ENCODE results near the gene TMEM130.

TMEM130 gene

GRCh38 chr7:98841179-98841997, 28.4 kb downstream of the TMEM130 start:
- no peak overlapping the region for H3K4me3 ChIP-seq (ENCODE audit: low read depth, low read length)
- no peaks in the 10 kb centered on the region for H3K4me1 ChIP-seq
- no peaks in the 10 kb centered on the region for H3K27me3 ChIP-seq
- TF ChIP-seq CTCF (IDR thresholded peaks at IDR 0.05; ENCODE audit: low read depth, low read length), result peak; percentile 96
- peak; percentile 59 for DNase-seq
- no peaks in the 10 kb centered on the region for H3K9me3 ChIP-seq
- H3K36me3 ChIP-seq, result no peaks in the 10 kb centered on the region

GRCh38 chr7:98840722-98841121, 29.1 kb downstream of the TMEM130 start:
- Histone ChIP-seq H3K9me3 (no peaks in the 10 kb centered on the region), H3K27me3 (no peaks in the 10 kb centered on the region), H3K36me3 (no peaks in the 10 kb centered on the region), H3K4me1 (no peaks in the 10 kb centered on the region), H3K4me3 (ENCODE audit: low read depth, low read length) (no peak overlapping the region)
- TF ChIP-seq CTCF (IDR thresholded peaks at IDR 0.05; ENCODE audit: low read depth, low read length), result no peak
- DNase-seq, result no peak

GRCh38 chr7:98840096-98840495, 29.7 kb downstream of the TMEM130 start:
- TF ChIP-seq CTCF (IDR thresholded peaks at IDR 0.05; ENCODE audit: low read depth, low read length), result no peak
- Histone ChIP-seq H3K4me1 (no peaks in the 10 kb centered on the region), H3K36me3 (no peaks in the 10 kb centered on the region), H3K4me3 (ENCODE audit: low read depth, low read length) (no peak overlapping the region), H3K9me3 (no peaks in the 10 kb centered on the region), H3K27me3 (no peaks in the 10 kb centered on the region)
- no peak for DNase-seq

GRCh38 chr7:98837630-98837972, 32.2 kb downstream of the TMEM130 start:
- Histone ChIP-seq H3K4me1 (no peaks in the 10 kb centered on the region), H3K9me3 (no peaks in the 10 kb centered on the region), H3K27me3 (no peaks in the 10 kb centered on the region), H3K4me3 (ENCODE audit: low read depth, low read length) (no peak overlapping the region), H3K36me3 (no peaks in the 10 kb centered on the region)
- no peak for DNase-seq
- TF ChIP-seq CTCF (IDR thresholded peaks at IDR 0.05; ENCODE audit: low read depth, low read length), result no peak

GRCh38 chr7:98836811-98837629, 32.8 kb downstream of the TMEM130 start:
- H3K36me3 ChIP-seq, result no peaks in the 10 kb centered on the region
- no peaks in the 10 kb centered on the region for H3K9me3 ChIP-seq
- peak; percentile 72 for TF ChIP-seq CTCF (IDR thresholded peaks at IDR 0.05; ENCODE audit: low read depth, low read length)
- peak; percentile 55 for DNase-seq
- no peaks in the 10 kb centered on the region for H3K4me1 ChIP-seq
- H3K4me3 ChIP-seq (ENCODE audit: low read depth, low read length), result no peak overlapping the region
- no peaks in the 10 kb centered on the region for H3K27me3 ChIP-seq

- TF ChIP-seq CTCF (IDR thresholded peaks at IDR 0.05; ENCODE audit: low read depth, low read length), result no peak
Measured at GRCh38 chr7:98834949-98835348, 34.9 kb downstream of the TMEM130 start.

More at GRCh38 chr7:98834949-98835348, 34.9 kb downstream of the TMEM130 start:
- DNase-seq, result no peak
- no peaks in the 10 kb centered on the region for H3K27me3 ChIP-seq
- H3K9me3 ChIP-seq, result no peaks in the 10 kb centered on the region
- H3K4me1 ChIP-seq, result no peaks in the 10 kb centered on the region
- no peaks in the 10 kb centered on the region for H3K36me3 ChIP-seq
- no peak overlapping the region for H3K4me3 ChIP-seq (ENCODE audit: low read depth, low read length)

Data from BE2C (cell line).